HCT116 (cell line): Measurements from ENCODE around the gene TTC23L.

Experiments used
- CEBPB ChIP-seq: IDR thresholded peaks from 2 replicates; pipeline ENCODE4 v1.6.1; 2012; ENCODE audit warnings: low read depth
- EGR1 ChIP-seq: IDR thresholded peaks from 2 replicates; pipeline ENCODE4 v1.6.1; 2012; ENCODE audit warnings: low read depth
- EZH2phosphoT487 ChIP-seq: fragments of 200-600 bp; IDR thresholded peaks from 2 replicates; pipeline ENCODE4 v1.6.1; 2018; ENCODE audit warnings: antibody characterized with exemption, borderline replicate concordance
- FOSL1 ChIP-seq: IDR thresholded peaks from 2 replicates; pipeline ENCODE4 v1.6.1; 2012; ENCODE audit warnings: low read depth
- JUND ChIP-seq: IDR thresholded peaks from 2 replicates; pipeline ENCODE4 v1.6.1; 2012
- POLR2A ChIP-seq: IDR thresholded peaks from 2 replicates; pipeline ENCODE4 v1.7.0; 2011; ENCODE audit warnings: borderline replicate concordance; ENCODE audit not compliant: insufficient read depth, insufficient read length; ENCODE audit errors: extremely low read depth
- POLR2AphosphoS5 ChIP-seq: IDR thresholded peaks from 2 replicates; pipeline ENCODE4 v1.6.1; 2011; ENCODE audit warnings: mild to moderate bottlenecking, low read depth, low read length, moderate library complexity
- RAD21 ChIP-seq: IDR thresholded peaks from 2 replicates; pipeline ENCODE4 v1.6.1; 2012; ENCODE audit warnings: low read depth, mild to moderate bottlenecking
- SIN3A ChIP-seq: IDR thresholded peaks from 2 replicates; pipeline ENCODE4 v1.6.1; 2012; ENCODE audit warnings: low read depth
- SP1 ChIP-seq: IDR thresholded peaks from 2 replicates; pipeline ENCODE4 v1.6.1; 2012; ENCODE audit warnings: low read depth
- ZBTB33 ChIP-seq: IDR thresholded peaks from 2 replicates; pipeline ENCODE4 v1.6.1; 2011; ENCODE audit warnings: mild to moderate bottlenecking, low read length, moderate library complexity; ENCODE audit not compliant: insufficient replicate concordance; ENCODE audit errors: extremely low read depth
- ZNF274 ChIP-seq: fragments of 200-500 bp; sonication (Bioruptor generic); IDR thresholded peaks from 2 replicates; pipeline ENCODE4 v1.6.1; 2014; ENCODE audit warnings: mild to moderate bottlenecking, low read depth, low read length, inconsistent platforms
- TF ChIP-seq, protein P1 (sequence below), 3 experiments: fragments of 200-600 bp in 1 of 3; sonication (generic) in 1 of 3; IDR thresholded peaks in 2 of 3; conservative IDR thresholded peaks in 1 of 3; 2 replicates each; pipeline ENCODE4 v1.5.1; 2012 to 2017; ENCODE audit warnings: low read depth in 2 of 3, low read length in 2 of 3, antibody characterized with exemption in 1 of 3, borderline replicate concordance in 1 of 3, control low read depth in 1 of 3, mild to moderate bottlenecking in 1 of 3, mixed read lengths in 1 of 3, mixed run types in 1 of 3, moderate library complexity in 1 of 3; ENCODE audit not compliant: insufficient read depth in 1 of 3

DNA sequence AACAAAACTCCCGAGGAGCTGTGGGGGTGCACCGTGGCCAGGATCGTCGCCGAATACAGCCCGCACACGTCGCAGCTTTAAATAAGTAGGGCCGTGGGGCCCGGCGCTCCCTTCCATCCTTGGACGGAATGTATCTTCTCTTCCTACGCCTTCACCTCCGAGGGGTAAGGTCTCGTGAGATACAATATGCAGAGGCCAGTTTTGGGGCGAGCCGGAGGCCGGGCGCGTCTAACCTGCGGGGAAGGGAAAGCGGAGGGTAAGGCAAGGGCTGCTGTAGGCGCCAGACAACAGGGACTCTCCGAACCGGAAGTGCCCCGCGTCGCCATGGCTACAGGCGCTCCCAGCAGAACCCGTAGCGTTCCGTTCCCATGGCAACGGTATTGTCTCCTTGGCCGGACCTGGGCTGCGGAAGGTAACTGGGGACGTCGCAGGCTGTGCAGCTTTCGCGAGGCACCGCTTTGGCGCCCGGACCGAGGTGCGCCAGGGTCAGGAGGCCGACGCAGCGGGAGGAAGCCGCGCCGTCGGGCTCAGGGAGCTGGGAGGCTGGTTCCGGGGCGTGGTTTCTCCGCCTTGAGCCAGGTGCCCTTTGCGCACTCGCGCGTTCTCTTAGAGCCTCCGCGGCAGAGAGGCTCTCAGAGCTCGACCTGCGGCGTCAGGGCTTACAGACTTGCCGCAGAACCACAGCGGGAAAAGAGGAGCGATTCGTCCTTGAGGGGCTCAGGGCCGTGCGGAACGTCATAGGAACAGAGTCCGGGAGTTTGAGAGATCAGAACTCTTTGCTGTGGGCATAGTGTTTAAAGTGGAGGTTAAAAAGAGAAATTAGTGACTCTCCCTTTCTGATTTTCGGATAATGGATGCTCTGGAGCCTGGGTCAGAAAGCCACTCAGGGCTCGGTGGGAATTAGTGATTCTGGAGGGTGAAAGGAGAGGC, at the start of gene TTC23L:
- TF ChIP-seq POLR2AphosphoS5 (peak; percentile 86), EZH2phosphoT487 (no peak), JUND (no peak), SP1 (no peak), POLR2A (peak; percentile 92), EGR1 (no peak), SIN3A (no peak), FOSL1 (no peak), ZBTB33 (no peak), RAD21 (no peak), ZNF274 (no peak), CEBPB (no peak)
- TF ChIP-seq, protein P1, sequence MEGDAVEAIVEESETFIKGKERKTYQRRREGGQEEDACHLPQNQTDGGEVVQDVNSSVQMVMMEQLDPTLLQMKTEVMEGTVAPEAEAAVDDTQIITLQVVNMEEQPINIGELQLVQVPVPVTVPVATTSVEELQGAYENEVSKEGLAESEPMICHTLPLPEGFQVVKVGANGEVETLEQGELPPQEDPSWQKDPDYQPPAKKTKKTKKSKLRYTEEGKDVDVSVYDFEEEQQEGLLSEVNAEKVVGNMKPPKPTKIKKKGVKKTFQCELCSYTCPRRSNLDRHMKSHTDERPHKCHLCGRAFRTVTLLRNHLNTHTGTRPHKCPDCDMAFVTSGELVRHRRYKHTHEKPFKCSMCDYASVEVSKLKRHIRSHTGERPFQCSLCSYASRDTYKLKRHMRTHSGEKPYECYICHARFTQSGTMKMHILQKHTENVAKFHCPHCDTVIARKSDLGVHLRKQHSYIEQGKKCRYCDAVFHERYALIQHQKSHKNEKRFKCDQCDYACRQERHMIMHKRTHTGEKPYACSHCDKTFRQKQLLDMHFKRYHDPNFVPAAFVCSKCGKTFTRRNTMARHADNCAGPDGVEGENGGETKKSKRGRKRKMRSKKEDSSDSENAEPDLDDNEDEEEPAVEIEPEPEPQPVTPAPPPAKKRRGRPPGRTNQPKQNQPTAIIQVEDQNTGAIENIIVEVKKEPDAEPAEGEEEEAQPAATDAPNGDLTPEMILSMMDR (IDR thresholded peaks at IDR 0.05 in 2 of 3, conservative IDR thresholded peaks at IDR 0.05 in 1 of 3; ENCODE audit: borderline replicate concordance in 1 of 3, insufficient read depth in 1 of 3, low read depth in 2 of 3, low read length in 2 of 3) = no peak
